DMS153 (cell line): ENCODE measurements around the gene HOOK2.
"Not testable (repeated sequence)": the region's sequence is repeated elsewhere in the genome, so short reads cannot be mapped to it uniquely, and the experiment has no call there.

Experiments
- DNase-seq: peaks from one replicate; lab custom pipeline; 2025; lab: John Stamatoyannopoulos, UW

Gene HOOK2

GRCh38 chr19:12752056-12752781, 23.1 kb downstream of the HOOK2 start:
- no peak for DNase-seq

GRCh38 chr19:12751635-12752034, 23.7 kb downstream of the HOOK2 start, which contains the start of gene BEST2:
BEST2 (plus strand) TSS chr19:12751791; CDS start chr19:12752593, 802 bp downstream.
- DNase-seq: no peak

DNA sequence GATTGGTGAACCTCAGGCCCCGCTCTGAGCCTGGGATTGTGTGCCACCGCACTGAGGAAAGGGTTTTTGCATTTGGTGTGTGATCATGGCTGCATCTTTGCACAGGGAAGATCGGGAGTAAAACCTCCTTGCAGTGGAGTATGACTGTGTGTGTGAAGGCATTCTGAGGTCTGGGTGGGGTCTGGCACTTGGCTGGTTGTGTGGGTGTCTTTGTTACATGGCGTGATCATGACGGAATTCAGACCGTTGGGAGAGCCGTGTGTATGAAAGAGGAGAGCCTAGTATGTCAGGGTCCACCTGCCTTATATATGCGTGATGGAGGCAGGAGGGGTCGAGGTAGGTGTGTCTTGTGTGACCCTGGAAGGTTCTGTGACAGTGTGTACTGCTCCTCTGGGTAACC, 24.5 kb downstream of the HOOK2 start:
- no peak for DNase-seq

GRCh38 chr19:12749938-12750521, 25.3 kb downstream of the HOOK2 start:
- no peak for DNase-seq

- DNase-seq: no peak
Measured at GRCh38 chr19:12748489-12748888, 26.9 kb downstream of the HOOK2 start.

DNA sequence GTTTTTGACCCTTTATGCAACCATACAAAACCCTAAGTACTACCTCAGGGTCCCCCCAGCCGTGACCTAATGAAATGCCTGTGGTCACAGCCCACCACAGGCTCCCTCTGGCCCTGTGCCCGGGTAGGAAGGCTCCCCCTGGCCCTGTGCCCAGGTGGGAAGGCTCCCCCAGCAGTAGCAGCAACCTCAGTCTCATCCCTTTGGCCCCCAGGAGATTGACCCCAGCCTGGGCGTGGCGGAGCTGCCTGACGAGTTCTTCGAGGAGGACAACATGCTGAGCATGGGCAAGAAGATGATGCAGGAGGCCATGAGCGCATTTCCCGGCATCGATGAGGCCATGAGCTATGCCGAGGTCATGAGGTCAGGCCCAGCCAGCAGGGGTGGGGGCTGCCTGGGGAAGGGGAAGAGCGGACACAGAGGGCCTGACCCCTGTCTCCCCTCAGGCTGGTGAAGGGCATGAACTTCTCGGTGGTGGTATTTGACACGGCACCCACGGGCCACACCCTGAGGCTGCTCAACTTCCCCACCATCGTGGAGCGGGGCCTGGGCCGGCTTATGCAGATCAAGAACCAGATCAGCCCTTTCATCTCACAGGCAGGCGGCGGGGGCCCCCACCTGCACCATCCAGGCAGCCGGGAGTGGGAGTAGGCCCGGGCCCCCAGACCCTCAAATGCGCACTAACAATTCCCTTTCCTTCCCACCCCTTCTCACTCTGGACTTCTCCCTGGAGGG, 30.0 kb downstream of the HOOK2 start:
- DNase-seq: no peak

DNA sequence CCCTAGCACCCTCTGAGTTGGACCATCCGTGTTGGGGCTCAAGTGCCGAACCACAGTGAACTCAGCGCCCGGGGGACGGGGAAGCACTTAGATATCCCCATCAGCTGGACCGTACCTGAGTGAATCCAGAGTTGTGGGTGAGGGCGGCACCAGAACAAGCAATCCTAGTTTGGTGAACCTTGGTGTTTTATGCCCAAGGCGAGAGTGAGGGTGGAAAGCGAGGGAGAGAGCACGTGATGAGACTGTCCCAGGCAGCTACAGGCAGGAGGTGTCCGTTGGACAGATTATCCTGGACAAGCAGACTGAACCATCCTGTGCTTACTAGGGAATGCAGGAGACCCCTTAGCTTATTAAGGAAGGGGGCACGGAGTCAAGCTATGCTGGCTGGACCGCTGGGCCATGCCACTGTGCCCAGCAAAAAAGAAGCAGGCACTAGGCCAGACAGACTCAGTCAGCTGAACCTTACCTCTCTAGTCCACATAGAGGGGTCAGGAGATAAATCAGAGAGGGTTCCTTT, 37.5 kb downstream of the HOOK2 start:
- DNase-seq: no peak

DNA sequence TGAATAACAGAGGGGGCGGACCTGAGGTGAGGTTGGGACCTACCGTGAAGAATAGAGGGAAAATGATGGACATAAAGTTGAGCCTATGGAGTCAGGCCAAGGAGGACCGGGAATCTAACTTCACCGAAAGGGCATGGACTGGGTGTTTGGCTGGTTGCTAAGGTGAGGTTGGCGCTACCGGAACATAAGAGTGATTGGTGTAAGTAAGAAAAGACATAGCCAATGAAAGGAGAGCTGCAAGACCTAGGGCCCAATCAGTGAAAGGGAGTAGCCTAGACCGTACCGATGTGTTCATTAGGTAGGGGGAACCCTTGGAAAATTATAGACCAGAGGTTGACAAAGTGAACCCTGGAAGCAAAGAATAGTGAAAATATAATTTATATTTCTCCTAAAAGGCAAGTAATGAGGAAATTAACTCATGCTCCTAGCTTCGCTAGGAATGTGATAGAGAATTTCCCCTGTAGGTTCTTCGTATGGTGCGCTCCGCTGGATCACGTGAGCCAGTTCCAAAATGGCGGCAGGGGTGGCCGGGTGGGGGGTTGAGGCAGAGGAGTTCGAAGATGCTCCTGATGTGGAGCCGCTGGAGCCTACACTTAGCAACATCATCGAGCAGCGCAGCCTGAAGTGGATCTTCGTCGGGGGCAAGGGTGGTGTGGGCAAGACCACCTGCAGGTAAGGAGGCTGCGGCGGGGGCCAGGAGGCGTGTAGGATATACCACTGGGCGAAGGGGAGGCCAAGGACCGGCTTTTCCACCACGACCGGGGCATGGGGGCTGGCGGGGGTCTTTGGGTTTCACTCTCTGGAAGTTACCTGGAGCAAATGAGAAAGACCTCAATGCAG, 38.1 kb downstream of the HOOK2 start, which contains the start of gene GET3:
GET3 (plus strand) TSS at position 503 of the 840 bp plus-strand sequence; CDS start at position 512, 9 bp downstream.
- peak; percentile 100 for DNase-seq

DNA sequence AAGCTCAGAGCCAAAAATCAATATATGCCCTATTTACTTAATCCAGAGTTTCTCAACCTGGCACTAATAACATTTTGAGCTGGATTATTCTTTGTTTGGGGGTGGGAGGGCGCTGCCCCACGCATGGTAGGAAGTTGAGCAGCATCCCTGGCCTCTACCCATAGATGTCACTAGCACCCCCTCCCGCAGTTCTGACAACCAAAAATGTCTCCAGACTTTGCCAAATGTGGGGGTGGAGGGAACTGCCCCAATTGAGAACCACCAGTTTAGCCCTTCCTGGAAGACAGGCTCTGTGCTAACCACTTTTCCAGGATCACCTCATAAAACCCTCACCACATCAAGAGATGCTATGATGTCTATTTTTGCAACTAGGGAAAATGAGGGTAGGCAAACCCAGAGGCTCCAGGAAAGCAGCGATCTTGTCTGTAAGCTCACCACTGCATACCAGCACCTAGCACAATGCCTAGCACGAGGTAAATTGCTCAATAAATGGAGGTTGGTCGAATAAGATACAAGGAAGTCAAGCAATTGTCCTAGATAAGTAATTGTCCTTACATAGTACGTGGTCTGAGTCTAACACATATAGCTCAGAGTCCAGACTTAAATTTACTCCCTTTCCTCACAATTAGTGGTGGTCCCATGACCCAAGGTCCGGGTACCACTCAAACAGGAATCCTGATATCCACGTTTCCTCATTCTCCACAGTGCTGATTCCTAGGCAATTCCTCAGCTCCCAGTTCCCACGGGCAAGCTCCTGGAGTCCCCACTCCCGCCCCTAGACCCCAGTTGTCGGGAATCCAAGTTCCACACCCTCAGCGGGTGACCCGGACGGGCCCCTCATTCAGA, 41.8 kb downstream of the HOOK2 start:
- no peak for DNase-seq

GRCh38 chr19:12731337-12731736, 44.0 kb downstream of the HOOK2 start:
- no peak for DNase-seq

- DNase-seq: no peak
Measured at GRCh38 chr19:12730064-12730463, 45.3 kb downstream of the HOOK2 start.

- no peak for DNase-seq
Measured at GRCh38 chr19:12727745-12728433, 47.5 kb downstream of the HOOK2 start.

GRCh38 chr19:12726988-12727316, 48.4 kb downstream of the HOOK2 start:
- DNase-seq: no peak

DNA sequence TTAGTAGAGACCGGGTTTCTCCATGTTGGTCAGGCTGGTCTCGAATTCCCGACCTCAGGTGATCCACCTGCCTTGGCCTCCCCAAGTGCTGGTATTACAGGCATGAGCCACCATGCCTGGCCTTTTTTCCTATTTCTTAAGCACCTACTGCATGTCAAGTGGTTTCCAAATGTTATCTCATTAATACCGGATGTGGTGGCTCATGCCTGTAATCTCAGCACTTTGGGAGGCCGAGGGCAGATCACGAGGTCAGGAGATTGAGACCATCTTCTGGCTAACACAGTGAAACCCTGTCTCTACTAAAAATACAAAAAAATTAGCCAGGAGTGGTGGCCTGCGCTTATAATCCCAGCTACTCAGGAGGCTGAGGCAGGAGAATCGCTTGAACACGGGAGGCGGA, 49.7 kb downstream of the HOOK2 start:
- not testable (repeated sequence) for DNase-seq

DNA sequence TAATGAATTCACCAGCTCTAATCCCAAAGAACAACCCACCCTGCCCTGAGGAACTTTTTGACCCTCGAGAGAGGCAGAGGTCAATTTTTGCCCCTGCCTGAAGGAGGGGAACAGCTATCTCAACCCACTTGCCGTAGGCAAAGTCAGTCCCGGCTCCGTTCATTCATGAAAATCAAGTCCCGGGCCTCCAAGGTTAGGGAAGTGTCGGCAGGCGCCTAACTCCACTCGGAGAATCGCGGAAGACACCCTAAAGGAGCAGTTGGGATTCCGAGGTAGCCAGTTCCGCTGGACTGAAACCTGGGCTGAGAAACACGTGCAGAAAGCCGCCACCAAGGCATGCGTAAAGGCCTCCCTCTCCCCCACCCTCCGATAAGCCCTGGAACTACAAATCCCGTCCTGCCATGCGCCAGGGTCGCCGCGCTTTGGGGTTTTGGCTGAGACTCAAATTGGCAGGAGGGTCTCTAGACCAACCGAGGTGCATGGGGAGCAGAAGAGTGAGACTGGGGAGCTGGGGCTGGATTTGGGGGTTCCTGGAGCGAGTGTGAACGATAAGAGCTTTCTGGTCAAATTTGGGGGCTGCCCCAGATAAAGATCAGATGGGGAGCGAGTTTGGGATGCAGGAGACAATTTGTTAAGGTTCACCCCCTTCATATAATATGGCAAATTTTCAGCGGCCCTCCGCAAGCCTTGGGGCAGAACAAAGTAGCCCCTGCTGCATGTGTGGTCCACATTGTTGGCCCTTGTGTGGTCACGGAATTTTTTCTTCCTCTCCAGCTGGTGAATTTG, 51.5 kb downstream of the HOOK2 start, which contains the start of gene TNPO2:
TNPO2 (minus strand) TSS at position 292 of the 786 bp plus-strand sequence. CDS start 2,955 bp downstream, outside the sequence.
- no peak for DNase-seq

DNA sequence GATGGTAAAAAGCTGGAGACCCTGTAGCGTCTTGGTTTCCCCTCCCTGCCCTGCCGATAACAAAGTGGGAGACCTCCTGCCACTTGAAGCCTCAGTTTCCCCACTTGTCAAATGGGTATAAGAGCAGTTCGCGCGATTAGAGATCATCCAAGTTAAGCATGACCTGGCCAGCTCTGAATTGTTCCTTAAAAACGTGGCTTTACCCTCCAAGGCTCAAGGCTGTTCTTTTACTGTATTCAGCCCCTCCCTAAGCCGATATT, 52.0 kb downstream of the HOOK2 start:
- DNase-seq: no peak

DNA sequence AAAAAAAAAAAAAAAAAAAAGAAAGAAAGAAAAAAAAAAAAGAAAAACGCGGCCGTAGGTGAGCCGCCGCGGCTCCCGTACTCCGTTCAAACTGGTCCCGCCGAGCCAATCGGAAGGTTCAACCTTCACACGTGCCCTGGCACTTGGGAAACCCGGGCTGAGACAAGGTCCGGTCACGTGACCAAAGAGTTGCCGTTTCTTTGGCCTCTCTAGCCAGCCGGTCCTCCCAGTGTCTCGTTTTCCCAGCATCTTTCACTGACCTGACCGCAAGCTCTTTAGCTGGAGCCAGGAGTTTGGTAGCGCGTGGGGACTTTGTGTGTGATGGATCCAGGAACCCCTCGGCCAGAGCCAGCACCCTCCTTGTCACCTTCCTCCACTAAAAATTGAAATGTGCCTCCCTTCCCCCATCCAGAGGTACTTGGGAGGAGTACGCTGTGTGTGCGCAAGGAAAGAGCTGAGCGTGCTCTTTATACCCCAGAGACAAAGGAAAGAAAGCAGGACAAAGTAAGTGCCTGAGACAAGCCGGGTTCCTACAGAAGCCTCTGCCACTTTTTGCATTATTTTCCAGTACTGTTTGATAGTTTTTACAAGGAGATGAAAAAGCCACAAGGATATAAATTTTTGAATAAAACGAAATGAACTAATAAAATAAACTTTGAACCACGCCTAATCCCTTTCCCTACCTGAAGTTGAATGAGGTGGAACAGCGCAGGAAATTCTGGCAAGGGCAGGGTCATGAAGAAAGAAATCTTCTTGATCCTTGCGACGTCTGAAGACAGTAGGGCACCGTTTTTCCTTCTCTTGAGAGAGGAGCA, 52.6 kb downstream of the HOOK2 start:
- DNase-seq: peak; percentile 98

- DNase-seq: no peak
Measured at GRCh38 chr19:12721656-12722565, 53.4 kb downstream of the HOOK2 start.
